Smooth muscle cell of the brain vasculature (primary cell): ENCODE results near the gene LAPTM4A.

Experiments used
- DNase-seq: peaks from one replicate; pipeline ENCODE4 v3.0.0-alpha.2; 2012; ENCODE audit warnings: low read depth, low spot score

Gene LAPTM4A

DNA sequence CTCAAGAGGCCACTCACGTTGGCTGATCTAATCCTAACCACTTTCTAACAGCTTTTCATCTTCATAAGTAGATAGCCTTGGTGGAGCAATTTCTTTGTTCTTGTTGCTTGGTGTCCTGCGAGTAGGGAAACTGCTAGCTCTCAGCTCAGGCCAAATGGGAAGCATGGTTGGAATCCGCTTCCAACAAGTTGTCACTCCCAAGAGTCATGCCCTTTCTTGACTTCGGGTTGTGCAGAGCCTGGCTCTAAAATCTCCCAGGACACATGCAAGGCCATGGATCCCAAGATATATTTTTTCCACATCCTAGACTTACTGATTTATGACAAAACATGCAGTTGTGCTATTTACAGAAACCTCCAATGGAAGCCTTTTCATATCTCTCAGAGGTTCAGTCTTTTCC lies 31.7 kb downstream of the LAPTM4A start:
- DNase-seq = no peak

DNA sequence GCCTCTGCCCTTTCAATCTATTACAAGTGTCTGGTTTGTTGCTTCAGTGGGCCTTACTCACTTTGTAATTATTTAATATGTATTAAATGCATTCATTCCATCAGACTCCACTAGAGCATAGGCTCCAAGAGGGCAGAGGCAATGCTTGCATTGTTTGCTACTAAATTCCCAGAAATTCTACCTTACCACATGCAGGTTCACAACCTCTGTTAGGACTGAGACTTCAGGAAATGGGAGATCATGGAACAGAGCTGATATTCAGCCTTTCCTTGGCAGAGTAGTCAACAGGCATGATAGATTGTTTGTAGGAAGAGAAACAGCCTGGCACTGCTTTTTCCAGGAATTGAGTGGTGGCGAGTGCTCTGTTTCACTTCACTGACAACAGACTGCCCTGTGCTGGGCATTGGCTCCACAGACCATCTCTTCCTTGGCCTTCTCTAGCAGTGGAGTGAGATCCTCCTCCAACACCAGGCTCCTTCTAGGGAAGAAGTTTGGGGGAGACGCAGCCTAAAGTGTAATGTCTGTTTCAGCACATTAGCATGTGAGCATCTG lies 32.8 kb downstream of the LAPTM4A start:
- DNase-seq = no peak

DNA sequence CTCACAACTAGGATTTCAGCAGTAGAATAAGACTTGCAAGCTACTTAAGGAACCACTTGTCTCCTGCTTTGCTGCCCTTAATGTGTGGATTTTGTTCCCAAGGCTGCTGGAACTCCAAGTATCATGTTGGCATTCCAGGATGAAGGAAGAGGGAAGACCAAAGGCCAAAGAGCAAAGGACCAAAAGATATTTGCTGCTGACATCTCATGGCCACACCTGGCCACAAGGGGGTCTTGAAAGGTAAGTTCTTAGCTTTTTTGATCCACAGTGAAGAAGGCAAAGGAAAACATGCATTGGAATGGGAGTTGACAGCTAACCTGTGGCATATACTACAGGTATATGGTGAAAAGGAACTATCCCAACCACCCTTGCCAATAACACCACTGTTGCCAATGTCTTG lies 35.1 kb downstream of the LAPTM4A start:
- DNase-seq = no peak

DNA sequence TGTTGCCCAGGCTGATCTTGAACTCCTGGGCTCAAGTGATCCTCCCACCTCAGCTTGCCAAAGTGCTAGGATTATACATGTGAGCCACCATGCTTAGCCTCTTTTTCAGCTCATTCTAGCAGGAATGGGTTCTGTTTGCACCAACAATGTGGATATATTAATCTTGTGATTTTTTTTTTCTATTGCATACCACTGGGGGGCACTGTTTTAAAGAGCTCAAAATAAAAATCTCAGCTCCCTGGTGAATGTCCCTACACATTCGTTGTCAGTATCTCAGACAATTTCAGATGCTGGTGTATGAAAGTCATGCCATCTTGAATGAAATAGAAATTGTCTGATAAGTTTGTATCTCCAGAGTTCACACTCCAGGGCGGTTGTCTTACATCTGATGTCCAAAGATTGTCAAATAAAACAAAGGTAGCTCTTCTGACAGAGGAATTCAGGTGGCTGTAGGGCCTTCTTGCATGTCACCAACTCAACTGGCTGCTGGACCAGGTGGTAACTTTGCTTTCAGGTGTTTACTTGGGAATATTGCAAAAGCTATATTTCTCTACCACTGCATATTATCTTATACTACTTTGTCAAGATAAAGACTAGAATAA lies 35.8 kb downstream of the LAPTM4A start:
- DNase-seq = peak; percentile 31

DNA sequence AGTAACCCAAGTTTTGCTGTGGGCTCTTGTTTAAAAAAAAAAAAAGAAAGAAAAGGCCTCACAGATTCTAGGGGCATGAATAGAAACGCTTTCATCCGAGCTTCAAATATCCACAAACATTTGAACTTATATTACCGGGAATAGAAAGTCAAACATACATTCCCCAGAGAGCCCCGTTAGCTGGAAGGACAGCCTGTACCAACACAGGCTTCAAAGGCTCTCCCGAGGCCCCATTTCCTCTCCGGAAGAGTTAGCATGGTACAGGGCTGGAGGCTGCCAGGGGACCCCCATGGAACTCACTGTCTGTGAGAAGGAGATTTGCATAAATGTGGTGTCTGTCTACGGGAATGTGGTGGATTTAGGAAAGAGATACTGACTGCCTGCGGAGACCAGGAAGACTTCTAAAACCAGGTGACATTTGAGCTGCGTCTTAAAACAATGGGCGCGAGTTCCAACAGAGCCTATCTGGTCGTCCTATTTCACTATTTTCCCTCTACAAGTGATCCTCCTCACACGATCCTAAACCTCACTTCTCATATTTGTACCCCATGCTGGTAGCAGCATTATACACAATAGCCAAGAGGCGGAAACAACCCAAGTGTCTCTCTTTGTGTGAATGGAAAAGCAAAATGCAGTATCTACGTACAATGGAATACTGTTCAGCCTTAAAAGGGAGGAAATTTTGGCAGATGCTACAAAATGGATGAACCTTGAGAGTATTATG lies 38.1 kb downstream of the LAPTM4A start:
- DNase-seq = no peak

DNA sequence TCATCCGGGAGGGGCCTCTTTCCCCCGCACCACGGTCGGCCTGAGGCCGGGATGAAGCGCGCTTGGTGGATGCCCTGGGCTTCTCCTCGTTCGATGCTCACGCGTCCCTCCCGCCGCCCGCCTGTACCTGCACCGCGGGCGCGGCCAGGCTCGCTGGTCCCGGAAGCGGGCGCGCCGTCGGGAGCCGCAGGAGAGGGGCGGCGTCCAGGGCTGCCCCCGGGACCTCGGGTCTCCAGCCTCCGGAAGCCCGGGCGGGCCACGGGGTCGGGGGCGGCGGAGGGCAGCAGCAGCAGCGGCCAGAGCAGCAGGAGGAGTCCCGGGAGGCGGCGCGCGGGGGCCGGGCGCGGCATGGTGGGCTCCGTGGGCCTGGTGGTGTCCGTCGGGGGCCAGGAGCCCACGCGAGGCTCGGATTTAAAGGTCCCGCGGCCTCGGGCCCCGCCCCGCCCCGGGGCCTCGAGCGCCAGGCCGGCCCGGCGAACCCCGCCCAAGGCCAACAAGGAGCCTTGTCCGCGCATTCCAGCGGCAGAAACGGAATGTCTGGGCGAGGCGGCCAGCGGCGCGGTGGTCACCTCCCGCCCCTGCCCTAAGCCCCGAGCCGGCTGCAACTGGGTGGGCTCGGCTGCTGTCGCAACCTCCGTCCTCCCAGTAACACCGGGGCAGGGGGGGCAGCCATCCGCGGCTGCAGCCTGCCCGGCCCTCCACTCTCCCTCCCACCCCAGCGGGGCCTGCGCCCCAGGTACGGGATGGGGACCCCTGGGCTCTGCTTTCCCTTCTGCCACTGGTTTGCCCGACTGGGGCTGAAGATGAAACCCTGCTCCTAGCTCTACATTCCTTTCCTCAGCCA lies 38.9 kb downstream of the LAPTM4A start, which contains the start of gene MATN3:
TSS of gene MATN3 (minus strand) at position 387 of the 844 bp plus-strand sequence. CDS start at position 350, 37 bp downstream.
- no peak for DNase-seq

DNA sequence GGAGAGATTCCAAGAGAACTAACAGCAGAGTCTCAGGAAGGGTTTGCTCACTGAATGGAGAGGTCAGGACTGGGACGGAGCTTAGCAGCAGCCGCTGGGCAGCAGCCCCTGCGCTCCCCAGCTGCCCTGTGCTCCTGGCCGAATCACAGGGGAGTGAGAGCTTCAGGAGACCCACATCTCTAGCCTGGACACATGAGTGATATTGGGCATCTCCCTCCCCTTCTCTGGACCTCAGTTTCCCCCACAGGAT lies 39.5 kb downstream of the LAPTM4A start:
- no peak for DNase-seq

DNA sequence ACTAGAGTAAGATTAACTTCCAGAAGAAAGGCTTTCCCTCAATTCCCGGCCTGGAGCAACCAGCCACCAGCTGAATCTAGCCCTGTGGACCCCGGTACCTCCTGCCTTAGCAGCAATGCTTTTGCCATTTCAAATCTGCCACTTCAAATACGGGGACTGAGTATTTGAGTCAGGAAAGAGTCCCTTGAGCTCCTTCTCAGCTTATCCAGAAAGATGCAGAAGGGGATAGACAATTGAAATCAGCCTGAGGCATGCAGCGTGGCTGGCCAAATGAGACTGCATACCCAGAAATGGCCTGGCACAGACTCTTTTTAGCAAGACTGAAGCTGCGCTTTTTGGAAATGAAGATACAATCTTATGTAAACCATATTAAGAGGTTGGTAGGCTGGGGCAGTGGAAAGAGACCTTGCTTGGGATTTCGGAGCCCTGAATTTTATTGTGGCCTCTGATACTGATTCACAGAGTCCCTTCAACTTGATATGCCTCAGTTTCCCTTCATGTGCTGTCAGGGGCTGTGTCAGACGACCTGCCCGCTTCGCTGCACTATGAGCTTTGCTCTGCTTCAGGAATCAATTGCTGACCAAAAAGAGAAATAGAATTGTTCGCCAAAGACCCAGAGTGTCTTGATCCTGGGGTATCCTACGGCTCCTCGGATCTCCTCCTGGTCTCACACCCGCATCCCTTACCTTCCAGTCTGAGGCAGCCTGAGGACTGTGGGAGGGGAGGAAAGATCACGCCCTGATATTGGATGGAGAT lies 40.0 kb downstream of the LAPTM4A start:
- no peak for DNase-seq

DNA sequence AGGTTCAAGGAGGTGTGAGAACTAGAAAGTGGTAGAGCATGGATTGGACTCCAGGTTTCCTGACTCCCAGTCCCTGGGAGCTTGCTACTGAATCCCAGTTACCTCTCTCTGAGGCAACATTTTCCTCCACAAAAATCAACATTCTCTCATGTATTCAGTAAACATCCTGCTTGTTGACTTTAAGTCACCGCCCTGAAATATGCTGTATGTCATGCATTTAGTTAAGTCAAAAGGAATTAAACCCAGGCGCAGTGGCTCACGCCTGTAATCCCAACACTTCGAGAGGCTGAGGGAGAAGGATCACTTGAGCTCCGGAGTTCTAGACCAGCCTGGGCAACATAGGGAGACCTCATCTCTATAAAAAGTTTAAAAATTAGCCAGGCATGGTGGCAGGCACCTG lies 42.7 kb downstream of the LAPTM4A start:
- DNase-seq = no peak

DNA sequence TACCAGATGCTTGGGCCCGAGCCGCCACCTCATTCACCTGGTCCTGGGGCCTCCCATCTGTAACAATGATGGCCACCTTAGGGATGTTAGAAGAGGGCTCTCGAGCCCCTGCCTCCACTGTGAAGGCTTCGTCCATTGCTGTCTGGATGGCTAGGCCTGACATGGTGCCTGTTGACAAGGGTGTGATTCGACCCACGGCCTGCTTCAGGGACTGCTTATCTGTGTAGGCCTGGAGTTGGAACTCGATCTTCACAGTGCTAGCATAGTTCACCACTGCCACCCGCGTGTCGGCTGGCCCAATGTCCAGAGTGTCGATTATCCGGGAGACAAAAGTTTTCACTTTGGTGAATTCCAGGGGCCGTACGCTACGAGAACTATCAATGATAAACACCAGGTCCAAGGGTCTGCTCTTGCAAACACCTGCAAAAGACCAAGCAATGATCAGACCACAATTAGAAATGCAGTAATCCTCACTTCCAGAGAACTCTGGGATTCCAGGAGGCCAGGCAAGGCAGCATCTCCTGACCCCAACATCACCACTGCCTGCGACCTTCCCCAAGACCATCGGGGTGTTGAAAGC lies 45.4 kb downstream of the LAPTM4A start:
- DNase-seq = no peak

DNA sequence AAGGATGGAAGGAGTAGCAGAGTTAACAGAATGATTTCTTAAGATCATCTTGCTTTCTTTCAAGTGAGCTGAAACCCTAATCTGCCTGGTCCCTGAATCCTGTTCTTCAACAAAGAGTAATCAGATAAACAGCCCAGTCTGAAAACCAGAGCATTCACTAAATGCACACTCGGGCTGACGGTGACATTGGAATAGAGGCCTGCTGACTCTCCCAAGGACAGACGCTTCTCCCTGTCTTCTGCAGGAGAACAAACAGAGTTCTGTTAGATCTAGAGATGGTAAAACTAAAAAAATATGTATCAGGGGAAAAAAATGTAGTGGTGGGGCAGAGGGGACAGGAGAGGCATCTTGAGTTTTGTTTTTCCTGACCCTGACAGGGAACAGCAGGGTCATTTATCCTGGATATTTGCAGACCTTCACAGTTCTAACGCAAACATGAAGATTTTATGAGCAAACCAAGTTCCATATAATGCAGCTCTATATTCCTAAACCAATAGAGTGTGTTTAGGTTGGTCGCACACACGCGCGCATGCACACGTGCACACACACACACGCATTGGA lies 46.3 kb downstream of the LAPTM4A start:
- no peak for DNase-seq

DNA sequence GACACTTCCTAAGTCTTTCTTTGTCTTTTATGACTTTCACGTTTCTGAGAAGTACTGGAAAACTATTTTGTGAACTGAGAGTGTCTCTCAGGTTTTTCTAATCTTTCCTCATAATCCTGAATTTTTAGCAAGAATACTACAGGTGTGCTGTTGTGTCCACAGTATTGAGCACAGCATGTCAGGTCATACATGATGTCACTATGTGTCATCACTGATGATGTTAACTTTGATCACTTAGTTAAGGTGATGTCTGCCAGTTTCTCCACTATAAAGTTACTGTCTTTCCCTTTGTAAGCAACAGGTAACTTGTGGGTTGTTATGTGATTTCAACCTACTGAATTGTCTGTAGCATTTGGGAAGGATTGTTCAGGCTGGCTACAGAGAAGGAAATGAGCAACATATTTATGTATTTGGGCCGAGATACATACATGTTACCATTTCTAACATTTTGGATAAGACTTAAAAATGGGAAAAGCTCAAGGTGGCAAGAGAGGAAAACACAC lies 50.0 kb downstream of the LAPTM4A start:
- no peak for DNase-seq

DNA sequence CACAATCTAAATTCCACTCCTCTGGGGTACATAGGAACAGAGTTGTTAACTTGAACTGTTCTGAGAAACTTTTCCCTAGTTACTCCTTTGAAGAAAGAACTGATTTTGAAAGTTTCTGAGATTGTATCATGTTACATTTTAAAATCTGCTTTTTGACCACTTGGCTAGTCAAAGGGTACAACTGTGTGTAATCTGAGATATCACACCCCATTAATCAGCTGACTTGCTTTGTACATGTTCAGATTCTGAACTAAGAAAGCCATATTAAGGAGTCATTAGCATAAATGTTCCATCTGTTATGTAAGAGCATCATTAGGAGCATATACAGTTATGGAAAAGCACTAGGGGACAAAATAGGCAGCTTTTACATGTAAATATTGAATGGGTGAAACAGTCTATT lies 57.7 kb downstream of the LAPTM4A start:
- DNase-seq = no peak

DNA sequence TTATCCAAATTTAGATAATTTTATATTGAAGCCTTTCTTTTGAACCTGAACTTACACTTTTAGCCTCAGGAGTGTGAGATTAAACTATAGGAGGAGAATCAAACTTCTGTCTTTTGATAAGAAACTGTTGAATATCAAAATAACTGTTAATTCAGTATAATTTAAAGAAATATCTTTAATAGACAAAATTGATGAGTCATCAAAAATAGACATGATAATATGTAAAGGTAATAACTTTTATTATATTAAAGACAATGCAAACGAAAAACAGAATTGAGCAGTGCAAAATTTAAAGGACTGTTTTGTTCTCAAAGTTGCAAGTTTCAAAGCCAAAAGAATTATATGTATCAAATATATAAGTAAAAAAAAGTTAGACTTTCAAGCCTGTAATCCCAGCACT lies 59.5 kb downstream of the LAPTM4A start:
- DNase-seq = no peak

DNA sequence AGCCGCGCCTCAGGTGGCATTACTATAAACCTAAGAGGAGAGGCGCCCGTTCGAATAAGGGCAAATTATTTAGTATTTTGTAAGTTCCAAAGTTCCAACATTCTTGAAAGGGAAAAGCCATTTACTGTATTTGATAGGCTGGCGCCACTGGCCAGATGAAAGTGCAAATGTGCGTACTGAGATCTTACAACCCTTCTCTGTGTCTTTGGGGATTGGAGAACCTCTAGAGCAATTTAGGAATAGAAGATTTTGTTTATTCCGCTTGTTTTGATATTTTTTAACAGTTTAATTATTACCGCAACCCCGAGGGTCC lies 61.1 kb downstream of the LAPTM4A start:
- DNase-seq = no peak

DNA sequence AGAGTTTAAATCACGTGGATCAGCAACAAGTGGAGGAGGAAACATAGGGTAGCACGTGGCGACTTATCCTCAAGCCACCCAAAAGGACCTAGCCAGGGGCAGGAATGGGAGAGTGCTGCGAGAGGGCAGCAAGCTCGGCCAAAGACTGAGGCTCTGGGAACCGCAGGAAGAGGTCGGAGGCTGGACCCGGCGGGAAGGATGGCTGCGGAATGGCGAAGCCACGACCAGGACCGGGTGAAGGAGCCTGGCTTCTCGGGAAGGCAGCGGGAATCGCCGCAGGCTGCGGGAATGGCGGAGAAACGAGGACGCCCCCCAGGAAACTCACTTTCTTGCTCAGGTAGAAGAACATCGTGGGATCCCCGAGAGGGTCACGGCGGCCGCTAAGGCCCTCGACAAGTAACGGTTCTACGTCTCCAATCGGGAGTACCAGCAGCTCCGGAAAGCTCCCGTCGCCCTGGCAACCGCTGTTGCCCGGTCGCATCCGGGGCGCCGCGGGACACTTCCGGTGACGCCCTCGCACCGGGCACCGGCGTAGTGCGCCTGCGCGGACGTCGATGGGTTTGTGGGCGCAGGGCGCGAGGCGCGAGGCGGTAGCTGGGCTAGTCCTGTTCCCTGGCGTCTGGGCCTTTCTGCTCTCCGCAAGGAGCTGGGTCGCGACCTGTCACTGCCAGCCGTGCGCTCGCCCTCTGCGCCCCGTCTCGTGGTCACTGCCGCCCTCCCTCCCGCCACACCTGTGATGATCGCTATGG lies 61.6 kb downstream of the LAPTM4A start, which contains the start of gene WDR35:
TSS of gene WDR35 (minus strand) at position 439 of the 749 bp plus-strand sequence. CDS start at position 349, 90 bp downstream.
- no peak for DNase-seq

DNA sequence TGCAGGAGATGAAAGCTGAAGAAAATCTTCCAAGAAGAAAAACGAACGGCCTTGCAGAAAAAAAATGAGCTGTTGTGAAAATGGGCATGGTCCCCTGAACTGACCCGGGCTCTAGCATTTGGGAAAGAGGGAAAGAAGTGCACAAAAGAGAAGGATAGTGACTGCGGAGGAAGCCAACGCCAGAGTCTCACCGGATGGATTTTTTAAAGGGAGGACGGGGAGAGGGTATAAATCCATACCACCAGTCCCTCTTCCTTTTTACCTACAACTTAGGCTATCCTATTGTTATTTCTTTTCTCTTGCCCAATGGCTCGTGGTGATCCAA lies 62.1 kb downstream of the LAPTM4A start:
- DNase-seq = no peak

DNA sequence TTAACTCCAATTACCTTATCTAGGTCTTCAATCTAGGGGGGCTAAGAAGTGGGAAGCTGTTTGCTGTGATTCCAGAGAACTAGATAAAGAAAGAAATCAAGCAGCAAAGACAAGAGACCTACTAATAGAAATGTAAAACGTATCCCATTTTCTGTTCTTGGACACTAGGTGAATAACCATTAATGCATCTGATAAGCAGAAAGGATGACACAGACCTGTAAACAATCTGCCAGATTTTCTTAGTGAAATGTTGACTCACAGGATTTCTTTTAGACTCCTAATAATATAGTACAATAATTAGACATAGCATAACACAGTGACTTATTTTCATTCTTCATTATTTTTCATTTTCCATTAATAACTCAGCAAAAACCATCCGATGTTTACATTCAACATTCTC lies 62.8 kb downstream of the LAPTM4A start:
- no peak for DNase-seq

DNA sequence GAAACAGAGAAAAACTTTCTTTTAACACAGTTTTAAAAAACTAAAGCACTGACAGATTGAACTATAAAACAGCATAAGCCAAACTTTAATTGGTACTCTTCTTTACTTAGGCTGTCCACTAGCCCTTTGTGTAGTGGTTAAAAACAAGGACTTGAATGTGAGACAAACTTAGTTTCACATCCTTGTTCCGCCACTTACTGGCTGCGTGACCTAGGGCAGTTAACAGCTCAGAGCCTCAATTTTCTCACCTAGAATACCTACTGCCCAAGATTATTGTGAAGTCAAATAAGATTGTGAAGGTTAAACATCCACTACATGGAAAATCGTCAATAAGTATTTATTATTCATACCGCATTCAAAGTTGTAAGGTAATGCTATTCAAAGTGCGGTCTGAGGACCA lies 63.5 kb downstream of the LAPTM4A start:
- DNase-seq = no peak
